Measurements from ENCODE around the gene GP9.

The GP9 gene

DNA sequence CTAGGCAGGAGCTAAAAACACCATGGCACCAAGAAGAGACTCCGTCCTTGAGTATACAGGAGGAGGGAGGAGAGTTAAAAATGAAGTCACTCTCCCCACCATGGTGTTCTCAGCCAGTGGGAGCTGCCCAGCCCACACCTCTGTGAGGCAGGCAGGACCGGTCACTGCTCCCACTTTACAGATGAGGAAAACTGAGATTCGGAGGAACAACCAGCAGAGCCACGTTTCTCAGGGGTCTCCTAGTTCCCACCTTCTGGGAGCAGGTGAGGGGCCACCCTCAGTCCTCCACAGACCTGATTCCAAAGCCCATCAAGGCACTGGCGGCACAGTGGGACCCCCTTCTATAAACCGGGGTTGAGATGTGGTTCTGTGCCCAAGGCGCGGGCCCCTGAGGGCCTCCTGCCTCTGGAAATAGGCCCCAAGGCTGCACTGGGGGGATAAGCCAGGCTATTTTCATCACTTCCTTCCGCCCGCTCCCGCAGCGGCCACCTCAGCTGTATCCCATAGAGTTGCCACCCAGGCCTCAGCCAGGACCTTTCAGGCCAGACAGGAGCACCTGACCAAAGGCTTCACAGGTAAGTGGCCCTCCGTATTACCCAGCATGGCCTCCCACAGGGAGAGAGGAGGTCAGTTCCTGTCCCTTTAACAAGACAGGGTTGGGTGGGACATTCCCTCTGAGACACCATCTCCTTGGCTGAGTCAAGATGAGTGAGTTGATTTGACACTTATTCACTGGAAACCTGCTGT lies at the start of gene GP9:
TSS of gene GP9 (plus strand) at position 504 of the 747 bp plus-strand sequence. CDS start 961 bp downstream, outside the sequence.
- DNase-seq (ENCODE audit: low read depth in 2 of 3, low spot score in 2 of 3), result no peak

DNA sequence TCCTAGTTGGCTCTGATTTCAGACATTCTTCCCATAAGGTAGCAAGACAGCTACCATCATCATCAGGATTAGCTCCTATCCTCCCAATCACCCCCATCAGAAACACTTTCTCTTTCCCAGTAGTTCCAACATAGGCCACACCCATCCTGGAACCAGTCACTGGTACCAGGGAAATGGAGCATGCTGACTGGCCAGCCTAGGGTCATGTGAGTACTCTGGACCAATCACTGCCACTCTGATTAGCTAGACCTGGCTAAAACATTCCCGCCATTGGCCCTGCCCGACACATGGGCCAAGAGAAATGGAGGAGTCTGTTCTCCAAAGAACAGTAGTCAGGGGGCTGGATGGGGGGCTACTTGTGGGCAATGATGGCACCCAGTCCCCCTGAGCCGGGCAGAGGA lies 47.1 kb upstream of the GP9 start:
- no peak for DNase-seq (ENCODE audit: low read depth in 2 of 3, low spot score in 2 of 3)

DNA sequence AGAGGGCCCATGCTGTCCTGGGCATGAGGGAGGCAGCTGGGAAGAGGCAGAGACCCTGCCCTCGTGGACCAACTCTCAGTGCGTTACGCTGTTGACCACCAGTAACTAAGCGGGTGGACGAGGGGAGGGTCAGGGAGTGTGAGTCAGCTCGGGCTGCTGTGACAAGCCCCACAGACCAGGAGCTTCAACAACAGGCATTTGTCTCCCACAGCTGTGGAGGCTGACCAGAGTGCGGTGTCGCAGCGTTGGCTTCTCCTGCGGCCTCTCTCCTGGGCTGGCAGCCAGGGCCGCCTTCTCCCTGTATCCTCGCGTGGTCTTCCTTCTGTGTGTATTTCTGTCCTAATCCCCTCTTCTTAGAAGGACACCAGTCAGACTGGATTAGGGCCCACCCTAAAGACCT lies 46.4 kb upstream of the GP9 start:
- DNase-seq (ENCODE audit: low read depth in 2 of 3, low spot score in 2 of 3), result no peak

DNA sequence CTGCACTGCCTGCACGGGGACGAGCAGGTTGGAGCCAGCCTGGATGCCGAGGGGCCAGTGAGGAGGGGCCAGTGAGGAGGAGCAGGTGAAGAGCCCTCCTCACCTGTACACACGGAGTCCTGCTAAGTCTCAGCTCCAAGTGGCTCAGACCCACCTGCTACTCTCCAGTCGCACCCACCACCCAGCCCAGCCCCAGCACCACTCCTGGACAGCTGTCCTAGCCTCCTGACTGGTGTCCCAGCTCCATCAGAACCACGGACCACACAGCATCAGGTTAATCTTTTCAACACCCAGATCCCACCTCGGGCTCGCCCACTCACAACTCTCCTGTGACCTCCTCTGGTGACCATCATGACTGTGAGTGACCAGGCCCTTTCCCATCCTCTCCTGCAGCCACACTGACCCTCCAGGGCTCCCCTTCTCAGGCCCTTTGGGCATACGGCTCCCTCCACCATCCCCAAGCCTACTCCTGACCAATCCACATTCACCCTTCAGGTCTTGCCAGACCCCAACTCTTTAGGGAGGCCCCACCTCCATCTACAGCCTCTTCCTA lies 45.7 kb upstream of the GP9 start:
- no peak for DNase-seq (ENCODE audit: low read depth in 2 of 3, low spot score in 2 of 3)

DNA sequence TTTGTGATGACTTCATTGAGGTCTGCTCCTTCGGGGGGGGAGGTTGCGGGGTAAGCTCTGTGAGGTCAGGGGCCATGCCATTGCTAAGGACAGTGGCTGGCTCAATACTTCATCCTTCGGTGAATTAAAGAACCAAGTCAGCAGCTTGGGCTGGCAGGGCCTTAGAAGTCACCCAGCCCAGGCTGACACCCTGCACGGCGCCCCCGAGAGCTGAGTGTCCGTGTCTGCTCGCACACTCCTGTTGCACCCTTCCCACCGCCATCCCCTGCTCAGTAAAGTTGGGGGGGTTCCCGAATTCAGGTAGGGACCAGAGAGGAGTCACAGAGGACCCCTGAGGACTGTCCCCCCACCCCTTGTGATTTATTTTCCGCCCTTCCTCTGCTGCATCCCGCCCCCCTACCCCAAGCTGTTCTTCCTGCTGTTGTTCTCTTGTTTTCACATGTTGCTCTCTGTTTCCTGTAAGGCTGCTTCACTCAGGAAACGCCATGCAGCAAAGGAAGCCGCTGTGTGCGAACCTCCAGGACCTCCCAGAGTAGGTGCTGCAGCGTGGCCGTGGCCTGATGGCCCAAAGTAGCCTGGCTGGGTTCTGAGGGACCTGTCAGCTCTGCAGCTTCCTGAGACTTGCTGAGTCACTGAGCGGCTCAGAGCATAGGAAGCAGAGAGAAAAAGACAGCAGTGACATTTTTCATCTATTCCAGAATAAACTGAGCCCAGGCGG lies 45.0 kb upstream of the GP9 start:
- no peak for DNase-seq (ENCODE audit: low read depth in 2 of 3, low spot score in 2 of 3)

DNA sequence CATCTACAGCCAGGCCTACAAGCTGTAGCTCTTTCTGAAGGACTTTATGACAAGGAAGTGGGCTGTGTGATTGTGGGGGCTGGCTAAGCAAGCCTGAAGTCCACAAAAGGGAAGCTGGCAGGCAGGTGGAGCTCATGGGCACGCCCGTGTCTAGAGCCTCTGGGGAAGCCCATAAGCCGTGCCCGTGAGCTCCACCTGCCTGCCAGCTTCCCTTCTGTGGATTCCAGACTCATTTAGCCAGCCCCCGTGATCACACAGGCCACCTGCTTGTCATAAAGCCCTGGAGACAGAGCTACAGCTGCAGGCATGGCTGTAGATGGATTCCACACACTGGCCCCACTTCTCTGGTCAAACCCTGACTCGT lies 44.2 kb upstream of the GP9 start:
- no peak for DNase-seq (ENCODE audit: low read depth in 2 of 3, low spot score in 2 of 3)

DNA sequence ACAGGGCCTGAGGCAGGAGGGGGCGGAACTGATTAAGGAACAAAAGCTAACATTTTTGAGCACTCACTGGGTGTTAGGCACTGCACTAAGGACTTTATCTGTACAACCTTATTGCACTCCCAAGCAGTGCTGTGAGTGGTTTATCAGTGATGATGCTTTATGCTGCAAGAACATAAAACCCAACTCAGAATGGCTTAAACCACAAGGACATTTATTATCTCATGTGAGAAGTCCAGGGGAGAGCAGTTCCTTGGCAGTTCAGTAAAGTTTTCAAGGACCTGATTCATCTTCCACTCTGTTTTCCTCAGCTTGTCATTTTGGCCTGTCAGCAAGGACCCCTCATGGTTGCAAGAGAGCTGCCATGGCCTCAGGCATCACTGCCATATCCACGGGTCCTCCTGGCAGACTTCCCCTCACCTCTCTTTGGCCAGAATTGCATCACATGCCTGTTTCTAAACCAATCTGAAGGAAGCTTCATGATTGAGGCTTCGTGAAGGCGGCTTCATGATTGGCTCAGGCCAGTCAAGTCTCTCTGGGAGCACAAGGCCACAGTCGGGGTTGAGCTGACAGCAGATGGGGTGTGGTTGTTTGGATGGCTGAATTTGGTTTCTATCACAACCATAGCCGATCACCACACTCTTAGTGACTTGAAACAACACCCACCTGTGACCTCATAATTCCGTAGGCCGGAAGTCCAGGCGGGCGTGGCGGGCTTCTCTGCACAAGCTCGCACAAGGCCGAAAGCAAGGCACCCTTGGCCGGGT lies 43.7 kb upstream of the GP9 start:
- DNase-seq (ENCODE audit: low read depth in 2 of 3, low spot score in 2 of 3), result no peak

DNA sequence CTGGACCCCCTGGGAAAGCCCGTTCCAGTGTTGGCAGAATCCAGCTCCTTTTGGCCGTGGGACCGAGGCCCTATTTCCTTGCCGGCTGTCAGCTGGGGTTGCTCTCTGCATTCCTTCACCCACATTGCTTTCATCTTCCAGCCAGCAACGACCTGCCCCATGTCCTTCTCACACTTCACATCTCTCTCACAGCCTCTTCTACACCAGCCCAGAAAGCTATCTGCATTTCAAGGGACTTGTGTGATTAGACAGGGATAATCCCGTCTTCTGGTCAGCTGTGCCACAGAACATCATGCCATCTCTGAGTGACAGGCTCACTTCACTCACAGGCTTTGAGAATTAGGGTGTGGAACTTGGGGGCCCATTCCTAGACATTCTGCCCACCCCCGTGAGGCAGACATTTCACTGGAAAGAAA lies 43.1 kb upstream of the GP9 start:
- no peak for DNase-seq (ENCODE audit: low read depth in 2 of 3, low spot score in 2 of 3)

DNA sequence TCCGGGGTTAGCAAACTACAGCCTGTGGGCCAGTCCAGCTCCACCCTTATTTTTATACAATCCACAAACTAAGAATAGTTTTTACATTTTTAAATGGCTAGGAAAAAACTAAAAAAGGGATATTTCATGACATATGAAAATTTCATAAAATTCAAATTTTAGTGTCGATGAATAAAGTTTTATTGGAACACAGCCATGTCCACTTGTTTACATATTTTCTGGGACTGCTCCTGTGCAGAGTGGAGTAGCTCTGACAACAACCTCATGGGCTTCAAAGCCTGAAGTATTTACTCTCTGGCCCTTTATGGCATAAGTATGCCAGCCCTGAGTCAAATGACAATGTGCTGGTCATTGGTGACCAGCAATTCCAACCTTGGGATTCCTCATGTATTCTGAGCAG lies 42.3 kb upstream of the GP9 start:
- DNase-seq (ENCODE audit: low read depth in 2 of 3, low spot score in 2 of 3), result no peak

DNA sequence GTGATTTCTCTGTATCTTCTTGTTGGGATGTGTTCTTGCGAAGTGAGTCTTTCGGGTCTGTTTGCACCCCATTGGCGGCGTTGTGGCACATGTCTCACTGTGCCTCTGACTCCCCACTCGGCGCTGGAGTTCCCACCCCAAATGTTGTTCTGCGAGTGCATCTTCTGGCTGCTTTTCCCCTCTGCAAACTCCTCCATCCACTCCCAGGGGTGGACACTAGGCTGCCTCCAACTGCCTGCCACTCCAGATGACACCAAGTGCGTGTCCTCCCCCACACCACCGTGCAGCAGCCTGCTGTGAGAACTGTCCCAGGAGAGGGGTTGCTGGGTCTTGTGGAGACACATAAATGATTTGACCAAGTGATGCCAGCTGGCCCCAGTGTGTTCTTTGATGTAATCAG lies 41.8 kb upstream of the GP9 start:
- DNase-seq (ENCODE audit: low read depth in 2 of 3, low spot score in 2 of 3), result no peak

DNA sequence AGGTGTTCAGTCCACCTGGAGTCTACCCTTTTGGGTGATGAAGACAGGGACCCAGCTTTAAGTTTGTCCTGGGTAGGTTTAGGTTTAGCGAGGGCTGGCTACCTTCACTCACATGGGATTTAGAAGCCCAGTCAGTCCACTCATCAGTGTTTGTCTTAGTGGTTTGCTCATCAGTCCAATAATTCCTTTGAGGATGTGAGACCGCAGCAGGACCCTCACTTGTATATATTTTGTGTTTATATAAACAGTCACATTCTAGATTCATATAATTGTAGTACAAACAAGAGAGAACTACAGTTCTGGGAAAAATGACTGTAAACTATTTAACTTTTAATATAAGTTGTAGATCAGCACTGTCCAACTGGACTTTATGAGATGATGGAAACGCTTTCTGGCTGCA lies 41.3 kb upstream of the GP9 start:
- DNase-seq (ENCODE audit: low read depth in 2 of 3, low spot score in 2 of 3), result no peak

DNA sequence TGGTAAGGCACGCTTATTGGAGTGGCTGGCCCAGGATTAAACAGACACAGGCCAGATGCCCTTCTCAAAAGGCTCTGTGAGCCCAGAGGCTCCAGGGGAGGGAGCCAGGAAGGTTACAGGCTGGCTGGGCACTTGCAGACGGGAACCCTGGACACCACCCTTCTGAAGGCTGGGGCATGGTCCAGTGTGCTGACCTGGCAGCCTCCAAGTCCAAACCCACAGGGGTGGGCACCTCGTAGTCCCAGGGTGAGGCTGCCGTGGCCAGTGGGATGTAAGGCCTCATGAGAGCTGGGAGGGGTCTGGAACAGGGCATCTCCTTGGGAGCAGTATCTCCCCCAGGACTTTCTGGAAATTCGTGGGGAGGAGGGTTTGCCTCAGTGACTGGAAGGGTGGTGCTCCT lies 39.9 kb upstream of the GP9 start:
- DNase-seq (ENCODE audit: low read depth in 2 of 3, low spot score in 2 of 3), result no peak

DNA sequence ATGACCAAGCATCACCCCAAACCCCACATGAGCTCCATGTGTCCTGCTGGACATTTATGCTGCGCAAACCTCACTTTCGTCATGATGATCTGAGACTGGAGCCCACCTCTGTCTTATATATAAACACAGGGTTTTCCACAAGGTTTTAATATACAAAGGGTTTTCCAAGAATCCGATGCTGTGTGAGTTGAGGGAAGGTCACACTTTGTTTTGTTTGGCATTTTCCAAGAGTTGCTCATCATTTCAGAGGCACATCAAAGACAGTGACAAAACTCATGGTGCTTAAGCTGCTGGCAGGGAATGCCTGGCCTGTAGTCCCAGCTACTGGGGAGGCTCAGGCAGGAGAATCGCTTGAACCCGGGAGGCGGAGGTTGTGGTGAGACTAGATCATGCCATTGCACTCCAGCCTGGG lies 39.4 kb upstream of the GP9 start:
- no peak for DNase-seq (ENCODE audit: low read depth in 2 of 3, low spot score in 2 of 3)

DNA sequence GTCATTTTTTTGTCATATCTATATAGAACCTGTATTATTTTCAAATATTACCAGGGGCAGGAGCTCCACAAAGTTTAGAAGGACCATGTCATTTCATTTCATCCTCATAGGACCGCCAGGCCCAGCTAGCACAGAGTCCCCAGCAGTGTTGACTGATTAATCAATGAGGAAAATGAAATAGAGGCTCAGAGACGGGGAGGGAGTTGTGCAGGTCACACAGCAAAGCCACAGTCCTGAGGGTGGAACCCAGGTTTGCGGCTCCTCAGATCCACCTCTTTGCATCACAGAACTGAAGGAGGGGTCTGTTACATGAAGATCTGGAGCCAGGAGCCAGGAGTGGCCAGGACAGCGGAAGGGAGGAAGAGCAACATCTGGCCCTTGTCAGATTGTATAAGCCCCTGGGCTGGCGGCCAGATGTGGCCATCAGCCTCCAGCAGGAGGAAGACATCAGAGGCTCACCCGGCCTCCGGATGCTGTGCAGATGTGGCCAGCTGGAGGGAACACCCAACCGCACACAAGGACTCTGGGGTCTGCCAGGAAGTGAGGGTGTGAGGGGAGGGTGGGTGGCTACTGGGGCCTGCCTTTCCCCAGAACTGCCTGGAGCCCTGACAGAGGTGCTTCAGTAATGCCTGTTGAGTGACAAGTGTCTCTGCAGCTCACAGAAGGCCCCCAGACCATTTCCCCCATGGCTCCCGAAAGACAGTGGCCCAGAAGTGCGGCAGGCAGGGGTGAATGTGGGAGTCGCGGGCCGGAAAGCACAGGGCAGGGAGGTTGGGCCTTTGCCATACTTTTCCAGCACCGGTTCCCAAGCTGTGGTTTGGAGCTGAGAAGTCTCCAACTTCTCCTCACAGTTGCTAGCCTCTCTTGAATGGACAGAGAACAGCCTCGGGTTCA lies 38.2 kb upstream of the GP9 start:
- DNase-seq (ENCODE audit: low read depth in 2 of 3, low spot score in 2 of 3), result no peak

DNA sequence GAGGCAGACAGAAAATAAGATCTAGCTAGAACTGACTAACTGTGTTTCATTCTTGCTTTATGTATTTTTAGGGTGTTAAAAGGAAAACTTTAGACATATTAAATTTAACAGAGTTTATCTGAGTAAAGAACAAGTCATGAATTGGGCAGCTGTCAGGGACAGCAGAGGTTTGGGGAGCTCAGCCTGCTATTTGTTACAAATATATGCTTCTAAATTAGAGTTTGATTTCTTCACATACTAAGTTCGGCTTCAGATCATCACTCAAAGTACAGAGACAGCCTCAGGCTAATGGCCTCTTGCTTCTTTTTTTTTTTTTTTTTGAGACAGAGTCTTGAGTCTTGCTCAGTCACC lies 37.6 kb upstream of the GP9 start:
- DNase-seq (ENCODE audit: low read depth in 2 of 3, low spot score in 2 of 3), result no peak

DNA sequence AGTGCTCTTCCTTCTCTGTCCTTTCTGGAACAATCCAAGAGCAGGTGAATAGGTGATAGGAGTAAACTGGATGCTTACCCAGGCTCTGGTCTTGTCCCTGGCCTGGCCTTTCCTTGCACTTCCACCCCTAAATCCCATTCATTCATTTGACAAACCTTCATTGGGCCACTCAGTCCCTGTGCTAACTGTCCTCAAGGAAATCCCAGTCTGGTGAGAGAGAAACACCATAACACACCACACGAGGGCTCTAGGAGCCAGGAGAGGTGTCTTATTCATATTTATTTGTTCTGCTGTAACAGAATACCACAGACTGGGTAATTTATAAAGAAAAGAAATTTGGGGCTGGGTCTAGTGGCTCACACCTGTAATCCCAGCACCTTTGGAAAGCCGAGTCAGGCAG lies 36.7 kb upstream of the GP9 start:
- no peak for DNase-seq (ENCODE audit: low read depth in 2 of 3, low spot score in 2 of 3)

DNA sequence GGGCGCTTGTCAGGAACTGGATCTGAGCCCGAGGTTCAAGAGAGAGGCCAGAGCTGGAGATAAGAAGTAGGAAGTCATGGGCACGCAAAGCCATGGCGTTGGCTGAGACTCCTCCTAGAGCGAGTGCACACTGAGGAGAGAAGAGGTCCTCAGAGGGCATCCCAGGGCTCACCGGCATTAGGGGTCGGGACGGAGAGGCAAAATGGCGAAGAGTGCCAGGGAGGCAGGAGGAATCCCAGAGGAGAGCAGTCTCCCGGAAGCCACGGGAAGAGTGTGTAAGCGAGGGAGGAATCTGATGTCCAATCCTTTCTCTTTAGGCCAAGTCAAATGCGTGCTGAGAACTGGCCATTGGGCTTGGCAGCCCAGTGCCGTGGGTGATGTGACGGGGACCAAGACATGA lies 35.5 kb upstream of the GP9 start:
- no peak for DNase-seq (ENCODE audit: low read depth in 2 of 3, low spot score in 2 of 3)

DNA sequence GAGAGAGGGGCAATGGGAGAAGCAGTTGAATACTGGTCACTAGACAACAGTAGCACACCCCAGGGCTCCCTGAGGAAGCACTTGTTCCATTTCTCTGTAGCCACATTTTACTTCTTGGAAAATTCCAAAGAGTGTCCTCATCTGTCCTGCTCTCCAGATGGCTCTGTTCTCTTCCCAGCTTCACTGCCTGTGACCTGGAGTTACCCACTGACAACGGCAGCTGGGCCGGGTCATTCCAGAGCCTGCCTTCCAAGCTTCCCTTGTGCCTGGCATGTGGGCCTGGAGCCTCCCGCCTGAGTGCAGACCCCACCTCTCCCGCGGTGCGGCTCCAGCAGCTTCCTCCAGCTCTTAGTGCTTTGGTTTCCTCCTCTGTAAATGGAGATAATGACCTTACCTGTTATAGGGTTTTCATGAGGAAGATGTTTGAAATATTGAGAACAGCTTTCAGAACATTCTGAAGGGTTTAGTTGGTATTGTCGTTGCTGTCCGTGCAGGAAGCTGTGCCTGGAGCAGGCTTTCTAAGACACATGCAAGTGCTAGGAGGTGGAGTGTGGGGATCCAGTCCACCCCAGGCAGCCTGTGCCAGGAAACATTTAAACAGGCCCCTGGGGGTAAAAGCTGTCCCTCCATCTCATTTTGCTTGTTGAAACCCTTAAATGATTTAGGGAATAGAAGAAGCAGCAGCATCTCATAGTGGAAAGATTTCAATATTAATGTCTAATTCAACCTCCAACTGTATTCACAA lies 34.7 kb upstream of the GP9 start:
- DNase-seq (ENCODE audit: low read depth in 2 of 3, low spot score in 2 of 3), result no peak

DNA sequence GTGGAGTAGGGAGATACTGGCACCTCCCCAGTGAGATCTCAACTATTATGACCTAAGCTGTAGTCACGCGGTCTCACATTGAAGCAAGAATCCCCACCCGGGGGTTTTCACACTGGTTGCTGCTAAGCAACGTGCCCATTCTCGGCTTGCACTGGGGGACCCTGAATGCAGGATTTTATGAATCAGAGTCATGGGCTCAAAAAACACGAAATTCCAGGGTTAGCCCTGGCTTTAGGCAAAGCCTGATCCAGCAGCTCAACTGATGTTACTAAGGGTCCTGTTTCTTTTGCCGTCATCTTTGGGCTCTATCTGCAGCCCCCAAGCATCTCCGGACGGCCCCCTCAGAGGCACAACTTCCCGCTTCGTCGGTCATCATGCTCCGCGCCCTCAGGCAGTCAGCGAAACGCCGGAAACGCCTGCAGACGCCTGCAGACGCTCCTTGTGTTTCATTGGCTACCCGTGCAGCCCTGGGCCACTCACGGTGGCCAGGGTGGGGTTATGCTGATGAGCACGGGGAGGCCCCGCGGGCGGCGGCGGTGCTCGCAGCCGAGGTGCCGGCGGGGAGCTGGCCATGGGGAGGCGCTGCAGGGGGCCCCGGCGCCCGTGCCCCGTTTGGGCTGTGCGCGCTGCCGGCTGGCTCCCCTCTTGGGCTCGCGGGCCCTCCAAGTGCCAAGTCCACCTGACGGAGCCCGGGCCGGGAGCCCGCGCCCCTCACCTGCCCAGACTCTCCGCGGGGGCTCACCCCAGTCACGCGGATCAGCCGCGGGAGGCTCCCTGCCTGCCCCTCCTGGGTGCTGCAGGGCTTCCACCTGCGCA lies 33.6 kb upstream of the GP9 start:
- DNase-seq (ENCODE audit: low read depth in 2 of 3, low spot score in 2 of 3), result peak; percentile 75 to 83 (median 78)

DNA sequence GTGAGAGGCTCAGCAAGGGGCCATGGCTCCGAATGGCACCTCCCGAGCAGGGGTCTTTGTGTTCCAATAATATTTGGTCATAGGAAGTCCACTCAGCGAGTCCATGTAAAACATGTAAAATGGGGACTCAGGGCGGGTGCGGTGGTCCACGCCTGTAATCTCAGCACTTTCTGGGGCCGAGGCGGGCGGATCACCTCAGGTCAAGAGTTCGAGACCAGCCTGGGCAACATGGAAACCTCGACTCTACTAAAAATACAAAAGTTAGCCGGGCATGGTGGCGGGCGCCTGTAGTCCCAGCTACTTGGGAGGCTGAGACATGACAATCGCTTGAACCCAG lies 33.1 kb upstream of the GP9 start:
- no peak for DNase-seq (ENCODE audit: low read depth in 2 of 3, low spot score in 2 of 3)

Measured in activated CD8-positive, alpha-beta memory T cell treated with anti-CD3 and anti-CD28 coated beads for 48 hours (primary cell).